KMS-11 (cell line): ENCODE measurements around the gene NUP42.

Experiments used
- H2AFZ ChIP-seq: fragments of 200-600 bp; sonication (generic); 2 replicates; pipeline ENCODE4 v1.6.1; 2016; ENCODE audit warnings: antibody characterized with exemption, mixed run types, low read depth
- H3K27ac ChIP-seq: fragments of 200-600 bp; sonication (generic); 2 replicates; pipeline ENCODE4 v1.6.1; 2016; ENCODE audit warnings: mild to moderate bottlenecking, mixed run types
- H3K27me3 ChIP-seq: fragments of 200-600 bp; sonication (generic); 2 replicates; pipeline ENCODE4 v1.6.1; 2017; ENCODE audit warnings: mild to moderate bottlenecking, low read depth, mixed run types, moderate library complexity; ENCODE audit not compliant: insufficient read depth
- H3K36me3 ChIP-seq: fragments of 200-600 bp; sonication (generic); 2 replicates; pipeline ENCODE4 v1.6.1; 2017; ENCODE audit warnings: mild to moderate bottlenecking, mixed run types; ENCODE audit not compliant: insufficient read depth
- H3K4me1 ChIP-seq: fragments of 200-600 bp; sonication (generic); 2 replicates; pipeline ENCODE4 v1.6.1; 2016; ENCODE audit warnings: mild to moderate bottlenecking, low read depth, mixed run types; ENCODE audit not compliant: poor library complexity, severe bottlenecking
- H3K4me2 ChIP-seq: fragments of 200-600 bp; sonication (generic); 2 replicates; pipeline ENCODE4 v1.7.0; 2016; ENCODE audit warnings: mild to moderate bottlenecking, mixed run types
- H3K4me3 ChIP-seq: fragments of 200-600 bp; sonication (generic); IDR thresholded peaks from 2 replicates; pipeline ENCODE4 v1.6.1; 2017; ENCODE audit warnings: low read depth, low read length, mixed read lengths; ENCODE audit not compliant: insufficient read depth
- H3K79me2 ChIP-seq: fragments of 200-600 bp; sonication (generic); 2 replicates; pipeline ENCODE4 v1.6.1; 2016; ENCODE audit warnings: low read depth, mixed run types; ENCODE audit not compliant: insufficient read depth
- H3K9ac ChIP-seq: fragments of 200-600 bp; sonication (generic); 2 replicates; pipeline ENCODE4 v1.6.1; 2016; ENCODE audit warnings: mild to moderate bottlenecking, mixed run types
- H4K20me1 ChIP-seq: fragments of 200-600 bp; sonication (generic); 2 replicates; pipeline ENCODE4 v1.6.1; 2016; ENCODE audit warnings: mild to moderate bottlenecking, mixed run types; ENCODE audit not compliant: insufficient read depth
- CTCF ChIP-seq: fragments of 200-600 bp; sonication (generic); conservative IDR thresholded peaks from 2 replicates; pipeline ENCODE4 v1.6.1; 2017; ENCODE audit warnings: low read depth, mild to moderate bottlenecking, antibody characterized with exemption, low read length, moderate library complexity, mixed read lengths

Gene NUP42

GRCh38 chr7:23167691-23168090, 14.2 kb upstream of the NUP42 start:
- no peak for TF ChIP-seq CTCF
- no peaks in the 10 kb centered on the region for H4K20me1 ChIP-seq
- no peaks in the 10 kb centered on the region for H3K79me2 ChIP-seq
- no peak overlapping the region for H2AFZ ChIP-seq
- no peak overlapping the region for H3K4me2 ChIP-seq
- H3K27me3 ChIP-seq = no peaks in the 10 kb centered on the region
- no peak overlapping the region for H3K9ac ChIP-seq
- no peak overlapping the region for H3K4me3 ChIP-seq
- H3K36me3 ChIP-seq = no peaks in the 10 kb centered on the region
- no peaks in the 10 kb centered on the region for H3K4me1 ChIP-seq
- no peak overlapping the region for H3K27ac ChIP-seq

- H4K20me1 ChIP-seq = no peaks in the 10 kb centered on the region
- no peaks in the 10 kb centered on the region for H3K4me1 ChIP-seq
- H3K27ac ChIP-seq = no peak overlapping the region
- H3K79me2 ChIP-seq = no peaks in the 10 kb centered on the region
- no peak overlapping the region for H3K4me3 ChIP-seq
- H3K9ac ChIP-seq = no peak overlapping the region
- no peak overlapping the region for H3K4me2 ChIP-seq
- H3K27me3 ChIP-seq = no peaks in the 10 kb centered on the region
- H2AFZ ChIP-seq = no peak overlapping the region
- no peak for TF ChIP-seq CTCF
- no peaks in the 10 kb centered on the region for H3K36me3 ChIP-seq
Observed at GRCh38 chr7:23168111-23168885, 13.6 kb upstream of the NUP42 start.

GRCh38 chr7:23175938-23176337, 5.9 kb upstream of the NUP42 start:
- Histone ChIP-seq H3K9ac (no peak overlapping the region), H3K27me3 (no peaks in the 10 kb centered on the region), H2AFZ (no peak overlapping the region), H3K4me1 (peaks cover 10% of the 10 kb centered on the region), H4K20me1 (no peaks in the 10 kb centered on the region), H3K27ac (no peak overlapping the region), H3K4me2 (no peak overlapping the region), H3K36me3 (no peaks in the 10 kb centered on the region), H3K4me3 (no peak overlapping the region), H3K79me2 (0 out of 2 replicates have a peak, but pooled peaks cover 8% of the 10 kb centered on the region)
- TF ChIP-seq CTCF = no peak

GRCh38 chr7:23183279-23184012, 1.6 kb downstream of the NUP42 start:
- Histone ChIP-seq H3K4me1 (peaks cover 40% of the 10 kb centered on the region), H3K27ac (peak overlapping the region; percentile 96; the same call in 1 of the 2 replicates), H4K20me1 (no peaks in the 10 kb centered on the region), H3K9ac (peak overlapping the region; percentile 97; the same call in 1 of the 2 replicates), H3K27me3 (no peaks in the 10 kb centered on the region), H2AFZ (no peak overlapping the region), H3K4me3 (no peak overlapping the region), H3K36me3 (peaks cover 28% of the 10 kb centered on the region), H3K79me2 (peaks cover 71% of the 10 kb centered on the region), H3K4me2 (peak overlapping the region; percentile 80)
- no peak for TF ChIP-seq CTCF
